Duodenal mucosa (tissue), 2 donors: ENCODE measurements around the gene PEX10.

Experiments used
- H3K27ac ChIP-seq: one replicate; pipeline ENCODE4 v1.7.0; 2013; ENCODE audit warnings: low read depth, low read length
- H3K27me3 ChIP-seq, 2 donors: one replicate each; pipeline ENCODE4 v1.7.0; 2013; ENCODE audit warnings: low read length in 2 of 2, control low read depth in 1 of 2; ENCODE audit not compliant: insufficient read depth in 2 of 2, control insufficient read depth in 1 of 2
- H3K36me3 ChIP-seq, 2 donors: one replicate each; pipeline ENCODE4 v1.7.0; 2013; ENCODE audit warnings: low read length in 2 of 2, control low read depth in 1 of 2; ENCODE audit not compliant: insufficient read depth in 2 of 2, control insufficient read depth in 1 of 2
- H3K4me1 ChIP-seq, 2 donors: one replicate each; pipeline ENCODE4 v1.7.0; 2013; ENCODE audit warnings: low read length in 2 of 2, control low read depth in 1 of 2; ENCODE audit not compliant: insufficient read depth in 2 of 2, control insufficient read depth in 1 of 2
- H3K4me3 ChIP-seq, 2 donors: one replicate each; pipeline ENCODE4 v1.7.0; 2013; ENCODE audit warnings: low read length in 2 of 2, low read depth in 1 of 2
- H3K9ac ChIP-seq, 2 donors: one replicate each; pipeline ENCODE4 v1.7.0; 2013; ENCODE audit warnings: low read length in 2 of 2, low read depth in 1 of 2
- H3K9me3 ChIP-seq, 2 donors: one replicate each; pipeline ENCODE4 v1.7.0; 2013; ENCODE audit warnings: low read length in 2 of 2, control low read depth in 1 of 2; ENCODE audit not compliant: control insufficient read depth in 1 of 2

PEX10 gene

GRCh38 chr1:2377751-2378440 is 34.5 kb downstream of the PEX10 start:
- Histone ChIP-seq H3K27ac (no peak overlapping the region), H3K36me3 (no peaks in the 10 kb centered on the region), H3K4me1 (peaks cover 0 to 4% of the 10 kb centered on the region in 2 donors), H3K9ac (no peak overlapping the region), H3K4me3 (no peak overlapping the region), H3K27me3 (peaks cover 18 to 26% of the 10 kb centered on the region in 2 donors), H3K9me3 (no peaks in the 10 kb centered on the region)

- Histone ChIP-seq H3K27me3 (peaks cover 18 to 26% of the 10 kb centered on the region in 2 donors), H3K4me3 (no peak overlapping the region), H3K9ac (no peak overlapping the region), H3K4me1 (peaks cover 0 to 4% of the 10 kb centered on the region in 2 donors), H3K36me3 (no peaks in the 10 kb centered on the region), H3K9me3 (no peaks in the 10 kb centered on the region), H3K27ac (no peak overlapping the region)
These were observed 35.3 kb downstream of the PEX10 start for GRCh38 chr1:2376931-2377672.

- Histone ChIP-seq H3K27me3 (peaks cover 18 to 26% of the 10 kb centered on the region in 2 donors), H3K36me3 (no peaks in the 10 kb centered on the region), H3K4me1 (peaks cover 0 to 4% of the 10 kb centered on the region in 2 donors), H3K27ac (no peak overlapping the region), H3K4me3 (no peak overlapping the region), H3K9ac (no peak overlapping the region), H3K9me3 (no peaks in the 10 kb centered on the region)
These were observed 36.1 kb downstream of the PEX10 start for GRCh38 chr1:2376261-2376741.

GRCh38 chr1:2375923-2376260 is 36.5 kb downstream of the PEX10 start:
- Histone ChIP-seq H3K4me3 (no peak overlapping the region), H3K36me3 (no peaks in the 10 kb centered on the region), H3K9ac (no peak overlapping the region), H3K27ac (no peak overlapping the region), H3K27me3 (peaks cover 18 to 26% of the 10 kb centered on the region in 2 donors), H3K9me3 (no peaks in the 10 kb centered on the region), H3K4me1 (peaks cover 0 to 4% of the 10 kb centered on the region in 2 donors)

GRCh38 chr1:2375246-2375922 is 37.0 kb downstream of the PEX10 start:
- Histone ChIP-seq H3K4me1 (peaks cover 0 to 4% of the 10 kb centered on the region in 2 donors), H3K36me3 (no peaks in the 10 kb centered on the region), H3K27ac (no peak overlapping the region), H3K27me3 (peaks cover 18 to 26% of the 10 kb centered on the region in 2 donors), H3K9me3 (no peaks in the 10 kb centered on the region), H3K9ac (no peak overlapping the region), H3K4me3 (no peak overlapping the region)

GRCh38 chr1:2374252-2375155 is 37.9 kb downstream of the PEX10 start:
- Histone ChIP-seq H3K27me3 (peaks cover 18 to 26% of the 10 kb centered on the region in 2 donors), H3K27ac (no peak overlapping the region), H3K4me1 (peaks cover 0 to 4% of the 10 kb centered on the region in 2 donors)

GRCh38 chr1:2373551-2374251 is 38.7 kb downstream of the PEX10 start:
- Histone ChIP-seq H3K27ac (no peak overlapping the region), H3K4me1 (peaks cover 0 to 4% of the 10 kb centered on the region in 2 donors), H3K27me3 (peaks cover 18 to 26% of the 10 kb centered on the region in 2 donors), H3K9ac (no peak overlapping the region), H3K36me3 (no peaks in the 10 kb centered on the region), H3K9me3 (no peaks in the 10 kb centered on the region), H3K4me3 (no peak overlapping the region)

More at GRCh38 chr1:2374252-2375155, 37.9 kb downstream of the PEX10 start:
- Histone ChIP-seq H3K36me3 (no peaks in the 10 kb centered on the region), H3K4me3 (no peak overlapping the region), H3K9me3 (no peaks in the 10 kb centered on the region), H3K9ac (no peak overlapping the region)

- Histone ChIP-seq H3K9ac (no peak overlapping the region), H3K36me3 (no peaks in the 10 kb centered on the region), H3K4me1 (peaks cover 0 to 4% of the 10 kb centered on the region in 2 donors), H3K27me3 (peaks cover 18 to 22% of the 10 kb centered on the region in 2 donors), H3K4me3 (no peak overlapping the region), H3K27ac (no peak overlapping the region), H3K9me3 (no peaks in the 10 kb centered on the region)
These were observed 39.5 kb downstream of the PEX10 start for GRCh38 chr1:2372551-2373490.
